ENCODE measurements around the gene THADA.

THADA gene

GRCh38 chr2:43209204-43209717 is 386.6 kb downstream of the THADA start:
- Histone ChIP-seq H3K4me3 (IDR thresholded peaks at IDR 0.05; ENCODE audit: insufficient read depth, low read depth, low read length) (no peak overlapping the region), H3K36me3 (ENCODE audit: insufficient read depth) (no peaks in the 10 kb centered on the region), H4K20me1 (ENCODE audit: insufficient read depth) (no peaks in the 10 kb centered on the region), H3K4me1 (ENCODE audit: low read depth, poor library complexity, severe bottlenecking) (no peaks in the 10 kb centered on the region), H3K27ac (no peak overlapping the region), H3K4me2 (no peak overlapping the region), H3K27me3 (ENCODE audit: insufficient read depth, low read depth) (no peaks in the 10 kb centered on the region), H2AFZ (ENCODE audit: low read depth) (no peak overlapping the region), H3K9ac (no peak overlapping the region), H3K79me2 (ENCODE audit: insufficient read depth, low read depth) (no peaks in the 10 kb centered on the region)
- TF ChIP-seq, protein P1, sequence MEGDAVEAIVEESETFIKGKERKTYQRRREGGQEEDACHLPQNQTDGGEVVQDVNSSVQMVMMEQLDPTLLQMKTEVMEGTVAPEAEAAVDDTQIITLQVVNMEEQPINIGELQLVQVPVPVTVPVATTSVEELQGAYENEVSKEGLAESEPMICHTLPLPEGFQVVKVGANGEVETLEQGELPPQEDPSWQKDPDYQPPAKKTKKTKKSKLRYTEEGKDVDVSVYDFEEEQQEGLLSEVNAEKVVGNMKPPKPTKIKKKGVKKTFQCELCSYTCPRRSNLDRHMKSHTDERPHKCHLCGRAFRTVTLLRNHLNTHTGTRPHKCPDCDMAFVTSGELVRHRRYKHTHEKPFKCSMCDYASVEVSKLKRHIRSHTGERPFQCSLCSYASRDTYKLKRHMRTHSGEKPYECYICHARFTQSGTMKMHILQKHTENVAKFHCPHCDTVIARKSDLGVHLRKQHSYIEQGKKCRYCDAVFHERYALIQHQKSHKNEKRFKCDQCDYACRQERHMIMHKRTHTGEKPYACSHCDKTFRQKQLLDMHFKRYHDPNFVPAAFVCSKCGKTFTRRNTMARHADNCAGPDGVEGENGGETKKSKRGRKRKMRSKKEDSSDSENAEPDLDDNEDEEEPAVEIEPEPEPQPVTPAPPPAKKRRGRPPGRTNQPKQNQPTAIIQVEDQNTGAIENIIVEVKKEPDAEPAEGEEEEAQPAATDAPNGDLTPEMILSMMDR (conservative IDR thresholded peaks at IDR 0.05; ENCODE audit: low read depth, low read length): no peak

DNA sequence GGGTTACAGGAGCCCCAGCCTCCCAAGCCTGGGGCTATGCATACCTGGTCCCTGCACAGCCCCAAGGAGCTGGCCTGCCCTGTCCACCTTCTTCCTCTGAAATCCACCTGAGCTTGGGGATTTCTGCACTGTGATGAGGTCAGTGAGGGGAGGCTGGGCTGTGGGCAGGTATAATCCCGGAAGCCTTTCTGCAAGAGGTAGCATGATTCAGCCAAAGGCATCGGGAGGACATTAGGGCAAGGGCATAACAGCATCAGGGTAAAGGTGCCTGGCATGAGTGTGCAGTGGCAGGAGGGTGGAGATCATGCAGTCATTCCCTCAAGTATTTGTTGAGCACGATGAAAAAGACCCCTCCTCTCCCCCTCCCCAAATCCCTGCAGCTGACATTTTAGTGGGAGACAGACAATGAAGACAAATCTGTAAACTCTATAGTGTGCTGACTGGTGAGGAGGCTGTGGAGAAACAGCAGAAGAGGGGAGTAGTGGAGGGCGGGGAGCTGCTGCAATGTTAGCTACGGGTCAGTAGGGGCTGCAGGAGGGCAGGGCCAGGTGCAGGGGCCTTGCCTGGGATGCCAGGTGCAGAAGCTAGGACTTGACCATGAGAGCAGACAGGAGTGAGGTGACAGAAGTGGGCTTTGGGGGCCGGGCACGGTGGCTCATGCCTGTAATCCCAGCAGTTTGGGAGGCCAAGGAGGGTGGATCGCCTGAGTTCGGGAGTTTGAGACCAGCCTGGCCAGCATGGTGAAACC is 388.1 kb downstream of the THADA start:
- no peak overlapping the region for H3K27ac ChIP-seq
- H3K36me3 ChIP-seq (ENCODE audit: insufficient read depth): no peaks in the 10 kb centered on the region
- H3K4me3 ChIP-seq (IDR thresholded peaks at IDR 0.05; ENCODE audit: insufficient read depth, low read depth, low read length): no peak overlapping the region
- TF ChIP-seq, protein P1 (conservative IDR thresholded peaks at IDR 0.05; ENCODE audit: low read depth, low read length): no peak
- no peak overlapping the region for H2AFZ ChIP-seq (ENCODE audit: low read depth)
- H3K4me2 ChIP-seq: no peak overlapping the region
- no peaks in the 10 kb centered on the region for H3K79me2 ChIP-seq (ENCODE audit: insufficient read depth, low read depth)
- no peaks in the 10 kb centered on the region for H4K20me1 ChIP-seq (ENCODE audit: insufficient read depth)
- no peak overlapping the region for H3K9ac ChIP-seq
- H3K27me3 ChIP-seq (ENCODE audit: insufficient read depth, low read depth): no peaks in the 10 kb centered on the region
- H3K4me1 ChIP-seq (ENCODE audit: low read depth, poor library complexity, severe bottlenecking): no peaks in the 10 kb centered on the region

- H3K9ac ChIP-seq: no peak overlapping the region
- H3K27ac ChIP-seq: no peak overlapping the region
- H3K4me1 ChIP-seq (ENCODE audit: low read depth, poor library complexity, severe bottlenecking): no peaks in the 10 kb centered on the region
- H3K4me3 ChIP-seq (IDR thresholded peaks at IDR 0.05; ENCODE audit: insufficient read depth, low read depth, low read length): no peak overlapping the region
- H3K36me3 ChIP-seq (ENCODE audit: insufficient read depth): no peaks in the 10 kb centered on the region
- no peak overlapping the region for H2AFZ ChIP-seq (ENCODE audit: low read depth)
- no peaks in the 10 kb centered on the region for H3K79me2 ChIP-seq (ENCODE audit: insufficient read depth, low read depth)
- H3K4me2 ChIP-seq: no peak overlapping the region
- H4K20me1 ChIP-seq (ENCODE audit: insufficient read depth): no peaks in the 10 kb centered on the region
- TF ChIP-seq, protein P1 (conservative IDR thresholded peaks at IDR 0.05; ENCODE audit: low read depth, low read length): no peak
- H3K27me3 ChIP-seq (ENCODE audit: insufficient read depth, low read depth): no peaks in the 10 kb centered on the region
These were observed 389.2 kb downstream of the THADA start for GRCh38 chr2:43206602-43207001.

DNA sequence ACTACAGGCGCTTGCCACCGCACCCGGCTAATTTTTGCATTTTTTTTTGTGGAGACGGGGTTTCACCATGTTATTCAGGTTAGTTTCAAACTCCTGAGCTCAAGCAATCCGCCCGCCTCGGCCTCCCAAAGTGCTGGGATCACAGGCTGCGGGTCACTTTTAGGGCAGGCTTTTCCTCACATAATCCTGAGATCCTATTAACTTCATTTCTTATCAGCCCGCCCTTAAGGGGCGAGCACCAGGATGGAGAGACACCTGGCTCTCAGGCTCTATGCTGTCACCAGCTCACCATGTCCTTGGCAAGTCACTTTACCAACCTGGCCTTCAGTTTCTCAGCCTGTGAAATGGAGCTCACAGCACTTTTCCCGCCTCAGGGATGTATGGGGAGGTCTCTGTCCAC is 392.5 kb downstream of the THADA start:
- no peak overlapping the region for H3K27ac ChIP-seq

More for the DNA sequence above, 392.5 kb downstream of the THADA start:
- no peaks in the 10 kb centered on the region for H3K36me3 ChIP-seq (ENCODE audit: insufficient read depth)
- H3K4me3 ChIP-seq (IDR thresholded peaks at IDR 0.05; ENCODE audit: insufficient read depth, low read depth, low read length): no peak overlapping the region
- H3K27me3 ChIP-seq (ENCODE audit: insufficient read depth, low read depth): no peaks in the 10 kb centered on the region
- no peaks in the 10 kb centered on the region for H3K79me2 ChIP-seq (ENCODE audit: insufficient read depth, low read depth)
- H3K9ac ChIP-seq: no peak overlapping the region
- no peaks in the 10 kb centered on the region for H4K20me1 ChIP-seq (ENCODE audit: insufficient read depth)
- no peak overlapping the region for H3K4me2 ChIP-seq
- no peak overlapping the region for H2AFZ ChIP-seq (ENCODE audit: low read depth)
- TF ChIP-seq, protein P1 (conservative IDR thresholded peaks at IDR 0.05; ENCODE audit: low read depth, low read length): no peak
- H3K4me1 ChIP-seq (ENCODE audit: low read depth, poor library complexity, severe bottlenecking): no peaks in the 10 kb centered on the region

All from KMS-11 (cell line).